GM21515 (cell line): ENCODE measurements around the gene S1PR3.

Source experiments
- ATAC-seq: cut with Tn5 transposase; IDR thresholded peaks from one replicate; pipeline ENCODE4 v1.9.1; 2021; ENCODE audit not compliant: unreplicated experiment

Gene S1PR3

DNA sequence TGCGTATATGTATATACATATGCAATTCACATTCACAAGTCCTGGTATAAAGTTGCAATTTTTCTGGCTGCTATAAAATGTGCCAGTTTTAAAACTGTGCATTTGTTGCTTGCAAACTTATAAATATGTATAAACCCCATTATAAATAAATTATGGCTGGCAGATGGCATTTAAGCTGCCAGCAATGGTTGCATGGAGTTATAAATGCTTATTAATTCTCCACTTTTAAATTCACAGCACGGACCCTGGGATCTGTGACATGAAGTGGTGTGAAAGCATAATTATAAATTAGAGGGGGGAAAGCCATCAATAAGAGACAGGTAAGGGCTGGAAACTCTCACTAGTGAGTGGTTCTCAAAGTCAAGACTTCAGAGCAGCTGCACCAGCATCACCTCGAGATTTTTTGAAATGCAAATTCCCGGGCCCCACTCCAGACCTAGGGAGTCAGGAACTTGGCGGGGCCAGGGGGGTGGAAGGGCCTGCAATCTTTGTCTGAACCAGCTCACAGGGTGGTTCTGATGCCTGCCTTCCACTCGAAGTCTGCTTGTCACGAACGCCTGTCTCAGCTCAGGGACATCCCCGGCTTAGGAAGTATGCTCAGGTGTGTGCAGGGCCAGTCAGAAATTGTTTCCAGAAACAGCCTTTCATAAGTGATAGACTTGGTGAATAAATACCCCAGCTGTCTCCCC, 16.9 kb downstream of the S1PR3 start:
- ATAC-seq = no peak

- ATAC-seq = no peak
Observed at GRCh38 chr9:89008744-89009545, 17.7 kb downstream of the S1PR3 start.

DNA sequence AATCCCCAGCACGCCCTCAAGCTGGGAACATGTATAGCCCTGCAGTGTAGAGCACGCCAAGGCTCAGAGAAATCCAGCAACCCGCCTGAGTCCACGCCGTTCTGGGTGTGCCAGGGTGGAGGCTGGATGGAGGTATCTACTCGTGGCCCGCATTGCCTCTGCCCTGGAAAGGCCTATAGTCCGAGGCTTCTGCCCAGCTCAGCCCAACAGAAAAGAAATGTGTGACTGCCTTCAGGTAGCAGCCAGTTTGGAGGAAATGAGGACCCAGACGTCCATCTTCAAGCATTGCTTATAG, 18.2 kb downstream of the S1PR3 start:
- ATAC-seq = no peak

DNA sequence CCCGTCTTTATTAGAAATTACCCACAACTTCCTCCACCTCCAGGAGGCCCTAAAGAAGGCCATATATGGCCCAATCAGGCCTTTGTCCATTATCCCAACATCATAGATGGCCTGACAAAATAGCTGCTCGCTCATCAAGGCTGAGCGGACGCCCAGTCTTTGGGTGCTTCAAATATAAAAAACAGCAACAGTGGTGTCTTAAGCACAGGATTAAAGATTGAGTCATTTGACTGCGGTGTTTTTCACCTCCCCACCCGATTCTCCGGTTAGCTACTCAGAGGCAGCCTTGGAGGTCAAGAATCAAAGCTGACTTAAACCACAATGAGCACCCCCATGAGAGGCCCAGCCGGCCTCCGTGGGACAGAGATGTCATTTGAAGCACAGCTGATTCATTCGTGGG, 18.8 kb downstream of the S1PR3 start:
- no peak for ATAC-seq

- ATAC-seq = no peak
Observed at GRCh38 chr9:89010526-89011111, 19.4 kb downstream of the S1PR3 start.

DNA sequence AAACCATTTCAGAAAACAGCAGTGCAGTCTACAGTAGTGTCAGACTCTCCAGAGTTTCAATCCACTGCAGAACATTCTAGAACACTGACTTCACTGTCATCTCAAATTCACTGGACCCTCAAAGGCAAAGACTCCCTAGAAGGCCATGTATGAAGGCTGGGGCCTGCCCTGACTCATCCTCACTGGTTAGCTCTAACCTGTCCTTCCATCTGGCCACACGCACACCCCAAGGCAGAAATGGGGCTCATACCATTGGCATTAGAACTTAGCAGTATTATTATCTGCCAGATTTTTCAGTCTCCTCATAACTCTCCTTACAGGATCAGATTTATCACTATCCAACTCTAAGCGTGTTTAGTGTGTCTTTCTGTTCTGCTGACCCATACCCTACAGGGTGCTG, 20.4 kb downstream of the S1PR3 start:
- ATAC-seq = no peak

GRCh38 chr9:89012294-89013042, 21.2 kb downstream of the S1PR3 start:
- no peak for ATAC-seq

GRCh38 chr9:89013660-89014059, 22.4 kb downstream of the S1PR3 start:
- ATAC-seq = no peak

GRCh38 chr9:89014153-89014552, 22.9 kb downstream of the S1PR3 start:
- ATAC-seq = no peak

DNA sequence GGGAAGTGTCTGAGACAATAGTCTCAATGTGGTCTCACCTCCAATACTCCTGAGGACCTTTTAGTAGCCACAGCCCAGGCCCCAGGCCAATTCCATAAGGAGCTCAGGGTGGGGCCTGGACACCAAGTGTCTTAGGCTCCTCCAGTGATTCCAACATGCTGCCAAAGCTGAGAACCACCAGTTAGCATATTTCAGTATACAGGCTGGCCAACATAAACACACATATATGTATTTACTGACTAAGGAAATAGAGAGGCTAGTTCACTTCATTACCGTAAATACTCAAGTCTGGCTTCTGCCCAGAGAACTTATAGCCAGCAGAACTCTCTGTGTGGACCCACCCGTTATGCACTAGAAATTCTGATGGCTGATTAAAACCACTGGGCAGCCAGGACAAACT, 24.1 kb downstream of the S1PR3 start:
- ATAC-seq = no peak

GRCh38 chr9:89020754-89021153, 29.5 kb downstream of the S1PR3 start:
- no peak for ATAC-seq

- no peak for ATAC-seq
Observed at GRCh38 chr9:89021154-89021803, 30.0 kb downstream of the S1PR3 start.

GRCh38 chr9:89022001-89022759, 30.9 kb downstream of the S1PR3 start:
- no peak for ATAC-seq

- ATAC-seq = no peak
Observed at GRCh38 chr9:89022902-89023301, 31.6 kb downstream of the S1PR3 start.

DNA sequence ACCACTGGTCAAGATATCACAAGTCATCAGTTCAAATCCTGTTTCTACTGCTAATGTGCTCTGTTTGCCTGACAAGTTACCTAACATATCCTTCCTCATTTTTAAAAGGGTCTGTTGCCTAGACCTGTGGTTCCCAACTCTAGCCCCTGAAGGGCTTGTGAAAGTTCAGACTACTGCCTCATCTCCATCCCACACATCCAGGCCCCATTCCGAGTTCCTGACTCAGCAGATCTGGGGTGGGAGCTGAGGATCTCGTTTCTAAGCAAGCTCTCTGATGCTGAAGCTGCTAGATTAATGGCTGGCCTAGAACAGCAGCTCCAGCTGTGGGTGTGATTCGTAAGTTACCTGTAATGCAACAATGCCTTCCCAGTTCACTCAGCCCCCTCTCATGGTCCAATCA, 32.5 kb downstream of the S1PR3 start:
- ATAC-seq = no peak

- ATAC-seq = no peak
Observed at GRCh38 chr9:89024727-89025126, 33.5 kb downstream of the S1PR3 start.

DNA sequence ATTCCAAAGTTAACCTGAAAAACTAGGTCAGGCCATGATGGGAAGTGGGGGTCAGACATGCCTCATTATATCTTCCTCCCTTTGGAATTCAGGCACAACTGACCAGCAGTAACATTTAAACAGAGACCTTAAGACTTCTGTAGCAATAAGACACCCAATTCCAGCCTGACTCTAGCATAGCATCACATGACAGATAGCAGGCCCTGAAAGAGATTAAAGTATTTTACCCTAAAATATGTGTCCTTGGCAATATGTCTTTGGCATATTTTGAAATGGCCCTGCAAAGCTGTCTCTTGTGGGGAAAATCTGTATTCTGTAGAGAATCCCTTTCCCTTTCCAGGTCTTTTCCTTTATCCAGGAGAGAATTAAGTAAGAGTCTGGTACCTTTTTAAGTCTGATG, 34.3 kb downstream of the S1PR3 start:
- ATAC-seq = no peak

DNA sequence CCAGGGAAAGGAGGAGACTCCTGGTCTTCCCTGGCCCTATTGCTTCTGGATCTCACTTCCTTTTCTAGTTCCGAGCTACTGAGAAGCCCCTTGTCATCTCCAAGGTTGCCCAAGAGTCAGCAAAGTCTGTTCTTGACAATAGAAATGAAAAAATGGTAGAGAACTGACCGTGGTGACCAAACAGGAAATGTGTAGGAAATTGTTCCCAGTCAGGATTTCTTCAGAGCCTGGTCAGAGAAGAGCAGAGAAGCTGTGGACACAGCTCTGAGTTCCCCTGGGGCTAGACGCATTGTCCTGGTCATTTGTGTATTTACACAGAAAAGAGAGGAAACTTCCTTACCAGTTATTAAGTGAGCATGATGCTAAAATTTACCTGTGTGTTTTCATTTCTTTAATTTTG, 35.6 kb downstream of the S1PR3 start:
- ATAC-seq = no peak

- no peak for ATAC-seq
Observed at GRCh38 chr9:89029788-89030187, 38.5 kb downstream of the S1PR3 start.

DNA sequence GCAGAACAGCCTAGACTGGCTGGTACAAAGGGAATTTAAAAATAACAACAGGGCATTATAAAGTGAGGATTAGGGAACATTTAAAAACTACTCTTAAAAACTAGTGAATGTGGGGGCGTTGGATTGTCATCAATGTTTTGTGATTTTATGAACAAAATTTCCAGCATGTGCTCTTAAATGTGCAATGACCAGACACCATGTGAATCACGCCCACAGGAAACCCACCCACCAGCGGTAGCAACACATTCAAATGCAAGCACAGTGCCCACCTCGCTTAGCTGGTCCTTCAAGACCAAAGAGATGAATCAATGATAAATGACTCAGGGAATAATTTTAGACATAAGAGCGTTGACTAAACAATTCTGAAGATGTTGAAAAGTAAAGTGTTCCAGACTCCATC, 40.9 kb downstream of the S1PR3 start:
- no peak for ATAC-seq

- ATAC-seq = no peak
Observed at GRCh38 chr9:89032661-89033060, 41.4 kb downstream of the S1PR3 start.
